ENCODE data around the gene TMCC1. TPM values are rescaled to one million over a fixed set of nuclear protein-coding genes. Genes with fewer than 3 reads are reported as not detected.
A peak's percentile ranks its signal among the peaks of the same experiment; 100 is the strongest.

Gene TMCC1
- total RNA-seq, 2 donors from 2014 or later = 41.0 to 51.1 TPM

- H3K9me3 ChIP-seq (ENCODE audit: control insufficient read depth, low read length) = no peaks in the 10 kb centered on the region
- H3K27ac ChIP-seq (ENCODE audit: low read depth, low read length) = peak overlapping the region; percentile 38
- H3K9me3 Mint-ChIP-seq = no peaks in the 10 kb centered on the region
- H3K36me3 ChIP-seq (ENCODE audit: control insufficient read depth, insufficient read depth, low read length) = no peaks in the 10 kb centered on the region
- peaks cover 7% of the 10 kb centered on the region for H3K36me3 Mint-ChIP-seq (ENCODE audit: low read depth)
- no peak overlapping the region for H3K27ac Mint-ChIP-seq
- no peaks in the 10 kb centered on the region for H3K27me3 ChIP-seq (ENCODE audit: control insufficient read depth, insufficient read depth, low read length, poor library complexity, severe bottlenecking)
- no peaks in the 10 kb centered on the region for H3K27me3 Mint-ChIP-seq (ENCODE audit: insufficient read depth)
- no peak overlapping the region for H3K4me3 ChIP-seq (ENCODE audit: low read length)
- no peak for DNase-seq
- no peak overlapping the region for H3K9ac ChIP-seq (ENCODE audit: extremely low read depth, low read length, poor library complexity, severe bottlenecking)
- H3K4me3 Mint-ChIP-seq = no peak overlapping the region
- TF ChIP-seq, protein P1, sequence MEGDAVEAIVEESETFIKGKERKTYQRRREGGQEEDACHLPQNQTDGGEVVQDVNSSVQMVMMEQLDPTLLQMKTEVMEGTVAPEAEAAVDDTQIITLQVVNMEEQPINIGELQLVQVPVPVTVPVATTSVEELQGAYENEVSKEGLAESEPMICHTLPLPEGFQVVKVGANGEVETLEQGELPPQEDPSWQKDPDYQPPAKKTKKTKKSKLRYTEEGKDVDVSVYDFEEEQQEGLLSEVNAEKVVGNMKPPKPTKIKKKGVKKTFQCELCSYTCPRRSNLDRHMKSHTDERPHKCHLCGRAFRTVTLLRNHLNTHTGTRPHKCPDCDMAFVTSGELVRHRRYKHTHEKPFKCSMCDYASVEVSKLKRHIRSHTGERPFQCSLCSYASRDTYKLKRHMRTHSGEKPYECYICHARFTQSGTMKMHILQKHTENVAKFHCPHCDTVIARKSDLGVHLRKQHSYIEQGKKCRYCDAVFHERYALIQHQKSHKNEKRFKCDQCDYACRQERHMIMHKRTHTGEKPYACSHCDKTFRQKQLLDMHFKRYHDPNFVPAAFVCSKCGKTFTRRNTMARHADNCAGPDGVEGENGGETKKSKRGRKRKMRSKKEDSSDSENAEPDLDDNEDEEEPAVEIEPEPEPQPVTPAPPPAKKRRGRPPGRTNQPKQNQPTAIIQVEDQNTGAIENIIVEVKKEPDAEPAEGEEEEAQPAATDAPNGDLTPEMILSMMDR (conservative IDR thresholded peaks at IDR 0.05) = no peak
- H3K4me1 ChIP-seq (ENCODE audit: control insufficient read depth, insufficient read depth, low read length) = no peaks in the 10 kb centered on the region
- WGBS, 2 experiments (ENCODE audit: insufficient coverage in 1 of 2, insufficient read length in 1 of 2) = 70% methylated on average over 1 of the region's 1 CpG; no CpG with 5 or more reads in 1 of the 2 experiments
- peaks cover 10% of the 10 kb centered on the region for H3K4me1 Mint-ChIP-seq
Measured at GRCh38 chr3:129768728-129769127, 124.8 kb downstream of the TMCC1 start.

DNA sequence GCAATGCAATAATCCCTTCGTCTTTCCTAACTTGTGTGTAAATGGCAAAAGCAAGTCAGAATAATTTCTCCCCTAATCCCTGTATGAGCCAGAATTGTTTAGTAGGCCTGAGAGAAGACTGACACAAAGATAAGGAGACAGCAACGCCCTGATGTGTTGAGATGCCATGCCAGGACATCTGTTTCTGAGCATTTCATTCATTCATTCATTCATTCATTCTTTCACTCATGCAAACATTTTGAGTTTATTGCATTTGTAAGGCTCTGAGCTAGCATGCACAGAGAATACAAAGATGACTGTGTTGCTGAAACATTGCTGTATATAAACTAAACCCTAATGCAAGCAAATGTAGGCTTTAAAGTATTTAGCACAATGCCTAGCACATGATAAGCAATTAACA lies 127.4 kb downstream of the TMCC1 start:
- Mint-ChIP-seq H3K4me3 (no peak overlapping the region), H3K27me3 (ENCODE audit: insufficient read depth) (no peaks in the 10 kb centered on the region), H3K27ac (no peak overlapping the region), H3K9me3 (peaks cover 1% of the 10 kb centered on the region), H3K36me3 (ENCODE audit: low read depth) (peaks cover 10% of the 10 kb centered on the region), H3K4me1 (peaks cover 10% of the 10 kb centered on the region)
- H3K9ac ChIP-seq (ENCODE audit: extremely low read depth, low read length, poor library complexity, severe bottlenecking) = no peak overlapping the region
- no peak for DNase-seq
- H3K4me3 ChIP-seq (ENCODE audit: low read length) = no peak overlapping the region
- H3K27me3 ChIP-seq (ENCODE audit: control insufficient read depth, insufficient read depth, low read length, poor library complexity, severe bottlenecking) = no peaks in the 10 kb centered on the region
- 84 to 88% methylated on average over 1 to 2 of the region's 2 CpGs for WGBS, 2 experiments (ENCODE audit: insufficient coverage in 1 of 2, insufficient read length in 1 of 2)
- no peaks in the 10 kb centered on the region for H3K9me3 ChIP-seq (ENCODE audit: control insufficient read depth, low read length)
- TF ChIP-seq, protein P1 (conservative IDR thresholded peaks at IDR 0.05) = no peak
- H3K27ac ChIP-seq (ENCODE audit: low read depth, low read length) = no peak overlapping the region
- H3K36me3 ChIP-seq (ENCODE audit: control insufficient read depth, insufficient read depth, low read length) = no peaks in the 10 kb centered on the region
- no peaks in the 10 kb centered on the region for H3K4me1 ChIP-seq (ENCODE audit: control insufficient read depth, insufficient read depth, low read length)

DNA sequence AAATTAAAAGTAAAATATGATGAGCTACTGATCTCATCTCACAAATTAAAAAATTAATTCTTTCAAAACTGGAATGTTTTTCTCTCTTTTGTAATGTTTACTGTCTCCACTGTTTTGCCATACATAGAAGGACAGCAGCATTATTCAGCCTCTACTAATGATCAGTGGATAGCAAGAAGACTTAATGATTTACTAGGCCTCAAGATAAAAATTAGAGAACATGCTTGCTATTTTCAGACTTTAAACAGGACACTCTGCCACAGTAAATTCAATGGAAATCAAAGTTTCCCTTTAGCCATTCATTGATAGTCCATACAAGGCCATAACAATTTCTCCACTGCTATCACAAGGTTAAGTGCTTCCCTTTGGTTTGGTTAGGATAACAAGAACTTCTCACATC lies 129.4 kb downstream of the TMCC1 start:
- TF ChIP-seq, protein P1 (conservative IDR thresholded peaks at IDR 0.05) = no peak
- Histone ChIP-seq H3K36me3 (ENCODE audit: control insufficient read depth, insufficient read depth, low read length) (no peaks in the 10 kb centered on the region), H3K27ac (ENCODE audit: low read depth, low read length) (no peak overlapping the region), H3K4me3 (ENCODE audit: low read length) (no peak overlapping the region), H3K9me3 (ENCODE audit: control insufficient read depth, low read length) (no peaks in the 10 kb centered on the region), H3K27me3 (ENCODE audit: control insufficient read depth, insufficient read depth, low read length, poor library complexity, severe bottlenecking) (no peaks in the 10 kb centered on the region), H3K9ac (ENCODE audit: extremely low read depth, low read length, poor library complexity, severe bottlenecking) (no peak overlapping the region), H3K4me1 (ENCODE audit: control insufficient read depth, insufficient read depth, low read length) (no peaks in the 10 kb centered on the region)
- Mint-ChIP-seq H3K27me3 (ENCODE audit: insufficient read depth) (no peaks in the 10 kb centered on the region), H3K27ac (no peak overlapping the region), H3K9me3 (peaks cover 1% of the 10 kb centered on the region), H3K4me1 (peaks cover 10% of the 10 kb centered on the region), H3K4me3 (no peak overlapping the region), H3K36me3 (ENCODE audit: low read depth) (peaks cover 7% of the 10 kb centered on the region)
- DNase-seq = no peak

Measured in endodermal cell (in vitro differentiated cells).